Stimulated activated naive B cell treated with anti-CD40 and anti-IgM and Interleukin-4, amounts not matched to agents 10 μg/mL and 1 μg/mL and 100 μg/mL, for 72 hours (primary cell): ENCODE data around the gene CPSF4.
A peak's percentile ranks its signal among the peaks of the same experiment; 100 is the strongest.

Experiments
- ATAC-seq, 2 donors: fragments of 150-1000 bp; cut with Tn5 transposase; replicated peaks; 2 replicates each; pipeline ENCODE4 v1.10.0; 2021; ENCODE audit warnings: moderate library complexity in 1 of 2
- DNase-seq: peaks from one replicate; pipeline ENCODE4 v3.0.0; 2021
- H3K27ac Mint-ChIP-seq: one replicate; pipeline ENCODE4 v1.8.0; 2022; ENCODE audit warnings: mild to moderate bottlenecking, mixed read lengths
- H3K27me3 Mint-ChIP-seq, 2 donors: one replicate each; pipeline ENCODE4 v1.8.0; 2022; ENCODE audit warnings: mixed read lengths in 2 of 2
- H3K36me3 Mint-ChIP-seq, 2 donors: one replicate each; pipeline ENCODE4 v1.8.0; 2022; ENCODE audit warnings: mixed read lengths in 2 of 2, mild to moderate bottlenecking in 1 of 2
- H3K4me1 Mint-ChIP-seq, 2 donors: one replicate each; pipeline ENCODE4 v1.8.0; 2022; ENCODE audit warnings: mixed read lengths in 2 of 2, mild to moderate bottlenecking in 1 of 2
- H3K4me3 Mint-ChIP-seq, 2 donors: one replicate each; pipeline ENCODE4 v1.8.0; 2022; ENCODE audit warnings: mild to moderate bottlenecking in 2 of 2, mixed read lengths in 2 of 2, moderate library complexity in 1 of 2
- H3K9me3 Mint-ChIP-seq, 2 donors: one replicate each; pipeline ENCODE4 v1.8.0; 2022; ENCODE audit warnings: mixed read lengths in 2 of 2, mild to moderate bottlenecking in 1 of 2

CPSF4 gene

GRCh38 chr7:99438573-99439480 lies at the start of gene CPSF4, which contains the start of gene PTCD1:
CPSF4 (plus strand) TSS chr7:99438943; CDS start chr7:99439083, 140 bp downstream.
PTCD1 (minus strand) TSS chr7:99438798; CDS start chr7:99435242, 3,556 bp downstream.
- Mint-ChIP-seq H3K4me1 (peaks cover 30 to 53% of the 10 kb centered on the region in 2 donors), H3K27ac (peak within 1 kb of the TSS; percentile 97), H3K4me3 (peak within 1 kb of the TSS; percentile 87 to 95), H3K27me3 (no peaks in the 10 kb centered on the region), H3K9me3 (no peaks in the 10 kb centered on the region), H3K36me3 (peaks cover 22 to 31% of the 10 kb centered on the region in 2 donors)
- ATAC-seq (peak; percentile 96 to 97), DNase-seq (peak; percentile 94)

GRCh38 chr7:99389772-99390171 lies 49.0 kb upstream of the CPSF4 start:
- H3K4me1 Mint-ChIP-seq: peaks cover 19 to 54% of the 10 kb centered on the region in 2 donors
- H3K9me3 Mint-ChIP-seq: no peaks in the 10 kb centered on the region
- no peaks in the 10 kb centered on the region for H3K27me3 Mint-ChIP-seq
- ATAC-seq (no peak), DNase-seq (no peak)
- H3K27ac Mint-ChIP-seq: peak overlapping the region; percentile 14
- H3K4me3 Mint-ChIP-seq: no peak overlapping the region
- peaks cover 48 to 59% of the 10 kb centered on the region in 2 donors for H3K36me3 Mint-ChIP-seq

GRCh38 chr7:99390941-99391602 lies 47.7 kb upstream of the CPSF4 start:
- Mint-ChIP-seq H3K27me3 (no peaks in the 10 kb centered on the region), H3K4me1 (peaks cover 19 to 46% of the 10 kb centered on the region in 2 donors), H3K4me3 (peak overlapping the region in 1 of 2 donors; percentile 12), H3K36me3 (peaks cover 45 to 59% of the 10 kb centered on the region in 2 donors), H3K27ac (no peak overlapping the region), H3K9me3 (no peaks in the 10 kb centered on the region)
- DNase-seq: no peak
- ATAC-seq: no peak

GRCh38 chr7:99392046-99392445 lies 46.7 kb upstream of the CPSF4 start:
- Mint-ChIP-seq H3K4me1 (peaks cover 22 to 50% of the 10 kb centered on the region in 2 donors), H3K4me3 (peak overlapping the region; percentile 56 to 79), H3K27me3 (no peaks in the 10 kb centered on the region), H3K27ac (peak overlapping the region; percentile 65), H3K9me3 (no peaks in the 10 kb centered on the region), H3K36me3 (peaks cover 40 to 55% of the 10 kb centered on the region in 2 donors)
- ATAC-seq (no peak), DNase-seq (no peak)

- H3K27ac Mint-ChIP-seq: peak overlapping the region; percentile 93
- no peaks in the 10 kb centered on the region for H3K27me3 Mint-ChIP-seq
- H3K9me3 Mint-ChIP-seq: no peaks in the 10 kb centered on the region
- peak overlapping the region; percentile 73 to 79 for H3K4me3 Mint-ChIP-seq
- DNase-seq (peak; percentile 62), ATAC-seq (peak; percentile 83 to 85)
- H3K36me3 Mint-ChIP-seq: peaks cover 44 to 57% of the 10 kb centered on the region in 2 donors
- H3K4me1 Mint-ChIP-seq: peaks cover 23 to 58% of the 10 kb centered on the region in 2 donors
Observed at GRCh38 chr7:99392659-99393354, 45.9 kb upstream of the CPSF4 start.

- Mint-ChIP-seq H3K27ac (peak overlapping the region; percentile 93), H3K36me3 (peaks cover 44 to 58% of the 10 kb centered on the region in 2 donors), H3K4me1 (peaks cover 28 to 63% of the 10 kb centered on the region in 2 donors), H3K27me3 (no peaks in the 10 kb centered on the region), H3K4me3 (peak overlapping the region; percentile 73 to 79), H3K9me3 (no peaks in the 10 kb centered on the region)
- no peak for ATAC-seq
- no peak for DNase-seq
Observed at GRCh38 chr7:99393355-99394187, 45.2 kb upstream of the CPSF4 start.

GRCh38 chr7:99394188-99394502 lies 44.6 kb upstream of the CPSF4 start:
- Mint-ChIP-seq H3K27ac (peak overlapping the region; percentile 93), H3K36me3 (peaks cover 46 to 62% of the 10 kb centered on the region in 2 donors), H3K9me3 (no peaks in the 10 kb centered on the region), H3K4me3 (peak overlapping the region; percentile 41 to 73), H3K4me1 (peaks cover 32 to 68% of the 10 kb centered on the region in 2 donors), H3K27me3 (no peaks in the 10 kb centered on the region)
- DNase-seq (no peak), ATAC-seq (no peak)

GRCh38 chr7:99395616-99396327 lies 43.0 kb upstream of the CPSF4 start:
- ATAC-seq (no peak), DNase-seq (no peak)
- H3K4me3 Mint-ChIP-seq: peak overlapping the region in 1 of 2 donors; percentile 17
- no peaks in the 10 kb centered on the region for H3K9me3 Mint-ChIP-seq
- peaks cover 34 to 67% of the 10 kb centered on the region in 2 donors for H3K4me1 Mint-ChIP-seq
- H3K27ac Mint-ChIP-seq: peak overlapping the region; percentile 80
- H3K36me3 Mint-ChIP-seq: peaks cover 51 to 71% of the 10 kb centered on the region in 2 donors
- H3K27me3 Mint-ChIP-seq: no peaks in the 10 kb centered on the region

GRCh38 chr7:99396418-99397296 lies 42.1 kb upstream of the CPSF4 start:
- Mint-ChIP-seq H3K4me1 (peaks cover 36 to 58% of the 10 kb centered on the region in 2 donors), H3K27ac (peak overlapping the region; percentile 80), H3K9me3 (no peaks in the 10 kb centered on the region), H3K27me3 (no peaks in the 10 kb centered on the region), H3K36me3 (peaks cover 57 to 78% of the 10 kb centered on the region in 2 donors), H3K4me3 (peak overlapping the region in 1 of 2 donors; percentile 13)
- DNase-seq (no peak), ATAC-seq (no peak)

- ATAC-seq (peak in 1 of 2 donors; percentile 3), DNase-seq (no peak)
- Mint-ChIP-seq H3K27me3 (no peaks in the 10 kb centered on the region), H3K4me3 (peak overlapping the region in 1 of 2 donors; percentile 23), H3K9me3 (no peaks in the 10 kb centered on the region), H3K36me3 (peaks cover 56 to 74% of the 10 kb centered on the region in 2 donors), H3K27ac (peak overlapping the region; percentile 80), H3K4me1 (peaks cover 33 to 51% of the 10 kb centered on the region in 2 donors)
Observed at GRCh38 chr7:99397297-99397983, 41.3 kb upstream of the CPSF4 start.

GRCh38 chr7:99398891-99399445 lies 39.8 kb upstream of the CPSF4 start:
- Mint-ChIP-seq H3K4me3 (peak overlapping the region; percentile 0 to 21), H3K27ac (peak overlapping the region; percentile 80), H3K36me3 (peaks cover 54 to 74% of the 10 kb centered on the region in 2 donors), H3K27me3 (no peaks in the 10 kb centered on the region), H3K9me3 (no peaks in the 10 kb centered on the region), H3K4me1 (peaks cover 26 to 40% of the 10 kb centered on the region in 2 donors)
- peak; percentile 7 to 12 for ATAC-seq
- no peak for DNase-seq
